Activated naive CD4-positive, alpha-beta T cell (primary cell): Measurements from ENCODE around the gene VSTM4.

Source experiments
- DNase-seq, 4 experiments: peaks; one replicate each; lab custom pipeline; 2025; lab: John Stamatoyannopoulos, UW

VSTM4 gene

DNA sequence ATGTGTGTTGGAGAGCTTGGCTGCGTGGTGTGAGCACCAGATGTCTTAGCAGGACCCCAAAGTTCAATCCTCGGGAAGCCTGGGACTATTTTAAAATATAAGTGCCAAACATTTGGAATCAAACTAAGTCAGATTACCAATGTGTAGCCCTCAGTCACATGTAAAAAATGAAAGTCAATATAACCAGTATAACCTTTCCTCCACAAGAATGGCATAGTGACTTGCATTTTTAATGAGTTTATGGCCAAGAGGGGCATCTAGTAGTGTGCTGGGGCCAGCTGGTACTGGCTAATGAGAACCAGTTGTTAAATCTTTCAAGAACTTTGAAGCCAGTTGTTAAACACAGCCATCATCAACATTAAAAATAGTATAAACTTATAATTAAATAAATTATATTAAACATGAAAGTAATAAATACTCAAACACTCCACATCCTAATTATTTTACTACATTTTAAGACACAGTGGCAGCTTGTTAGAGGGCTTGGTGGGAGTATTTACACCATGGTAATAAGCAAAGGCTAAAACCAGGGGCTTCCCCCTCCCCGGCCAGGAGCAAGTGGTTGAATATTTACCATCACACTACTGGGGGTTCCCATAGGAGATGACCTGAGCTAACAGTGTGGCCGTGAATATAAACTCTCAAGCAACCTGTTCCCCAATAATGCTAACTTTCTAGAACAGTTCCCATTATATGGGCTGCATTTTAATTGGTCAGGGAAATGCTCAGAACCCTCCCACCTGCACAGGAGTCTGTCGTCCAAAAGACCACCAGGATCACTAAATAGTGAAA is 26.4 kb upstream of the VSTM4 start:
- DNase-seq = no peak

DNA sequence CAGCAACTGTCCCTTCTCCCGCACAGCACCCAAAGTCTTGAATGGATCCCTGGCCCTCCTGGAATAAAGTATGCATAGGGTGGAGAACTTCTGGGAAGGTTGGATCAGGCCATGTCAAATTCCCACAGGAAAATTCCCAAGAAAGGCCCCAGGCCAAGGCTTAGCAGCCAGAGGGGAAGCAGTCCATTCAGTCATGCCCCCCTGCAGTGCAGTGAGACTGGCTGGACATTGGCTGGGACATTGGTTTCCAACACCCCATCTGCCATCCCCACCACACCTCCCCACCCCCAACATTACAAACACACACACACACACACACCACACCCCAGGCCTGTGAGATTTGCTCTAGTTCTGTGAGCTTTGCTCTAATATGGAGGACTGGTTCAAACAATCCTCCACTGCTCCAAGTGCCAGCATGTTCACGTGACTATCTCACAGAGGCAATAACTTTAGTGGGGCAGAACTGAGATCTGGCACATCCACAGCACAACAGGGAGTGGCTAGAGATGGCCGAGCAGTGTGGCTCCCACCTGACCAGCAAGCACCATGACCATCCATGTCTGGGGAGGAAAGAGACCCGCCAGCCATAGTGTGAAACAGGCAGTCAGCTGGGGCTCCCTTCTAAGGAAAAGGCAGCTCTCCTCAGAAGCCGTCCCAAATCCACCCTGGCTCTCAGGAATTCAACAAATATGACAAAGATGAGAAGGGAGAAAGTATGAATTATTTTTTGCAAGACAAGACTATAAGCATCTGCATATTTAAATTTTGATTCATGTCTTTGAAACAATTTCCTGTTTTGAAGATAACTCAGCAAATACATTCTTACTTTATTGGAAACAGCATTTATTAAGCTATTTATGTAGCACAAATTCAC is 25.2 kb upstream of the VSTM4 start:
- no peak for DNase-seq

DNA sequence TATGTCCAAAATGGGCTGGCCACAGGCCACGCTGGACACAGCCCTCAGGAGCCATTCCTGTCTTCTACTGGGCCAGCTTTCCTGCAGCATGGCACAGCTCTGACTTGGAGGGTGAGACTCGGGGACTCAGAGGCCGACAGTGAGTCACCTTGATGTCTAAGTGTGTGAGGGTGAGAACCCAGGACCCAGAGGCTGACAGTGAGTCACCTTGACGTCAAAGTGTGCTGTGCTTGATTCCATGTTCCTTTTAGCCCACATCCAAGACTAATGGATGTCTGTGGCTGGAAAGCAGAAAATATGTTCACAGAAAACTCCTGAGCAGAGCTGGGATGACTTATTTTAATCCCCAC is 24.5 kb upstream of the VSTM4 start:
- no peak for DNase-seq

DNA sequence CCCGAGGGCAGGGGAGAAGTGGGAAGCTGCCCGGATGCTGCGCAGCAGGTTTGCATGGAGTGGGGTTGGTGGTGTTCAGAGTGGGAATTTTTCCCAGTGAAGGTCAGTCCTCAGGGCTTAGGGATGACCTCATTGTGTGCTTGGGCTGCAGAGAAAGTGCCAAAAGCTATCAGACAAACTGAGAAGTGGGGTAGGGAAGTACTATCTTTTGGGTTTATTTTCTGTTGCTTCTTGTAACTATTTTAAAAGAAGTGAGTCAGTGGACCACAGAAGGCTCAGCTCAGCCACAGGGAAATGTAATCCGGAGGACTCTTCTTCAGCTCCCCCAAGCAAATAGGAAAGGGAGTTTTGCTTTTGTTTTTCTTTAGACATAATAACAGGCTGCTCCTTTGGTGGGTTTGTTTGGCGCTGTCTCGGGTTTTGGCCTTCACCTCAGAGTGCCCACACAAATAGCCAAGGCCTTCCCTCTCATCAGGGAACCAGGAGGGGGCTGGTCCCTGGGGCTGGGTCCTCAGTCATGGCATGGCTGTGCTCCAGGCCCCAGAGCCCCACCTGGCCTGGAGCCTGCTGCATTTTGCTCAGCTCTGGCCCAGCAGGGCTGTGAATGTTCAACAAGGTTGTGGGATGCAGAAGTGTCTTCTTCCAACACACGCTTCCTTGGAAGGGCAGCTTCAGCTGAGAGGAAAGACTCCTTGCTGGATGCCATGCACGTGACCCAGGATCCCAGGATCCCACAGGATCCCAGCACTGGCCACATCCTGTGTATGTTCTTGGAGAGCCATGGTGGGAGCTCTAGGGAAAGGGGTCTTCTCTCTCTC is 23.9 kb upstream of the VSTM4 start:
- no peak for DNase-seq

DNA sequence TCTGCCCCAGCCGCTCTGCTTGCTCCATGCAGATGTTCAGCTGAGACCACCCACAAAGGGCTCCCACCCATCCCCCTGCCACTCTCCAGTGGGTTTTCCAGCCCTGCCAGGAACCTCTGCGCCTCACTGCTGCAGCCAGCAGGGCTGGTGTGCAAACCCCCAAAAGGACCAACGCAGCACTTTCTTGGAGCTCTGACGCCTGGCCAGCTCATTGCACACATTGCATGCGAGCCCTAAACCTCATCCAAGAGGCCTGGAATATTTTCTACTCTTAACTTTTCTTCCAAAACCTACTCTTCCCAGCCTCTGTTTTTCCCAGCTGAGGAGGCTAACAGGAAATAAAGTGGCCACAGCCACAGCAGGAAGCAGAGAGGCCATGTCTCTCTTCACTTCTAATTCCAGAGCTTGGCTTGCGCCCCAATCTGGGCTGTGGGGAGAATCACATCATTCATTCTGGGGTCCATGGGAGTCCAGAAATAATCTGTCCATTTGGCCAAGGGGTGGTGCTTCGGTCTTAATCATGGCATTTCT is 23.1 kb upstream of the VSTM4 start:
- no peak for DNase-seq

DNA sequence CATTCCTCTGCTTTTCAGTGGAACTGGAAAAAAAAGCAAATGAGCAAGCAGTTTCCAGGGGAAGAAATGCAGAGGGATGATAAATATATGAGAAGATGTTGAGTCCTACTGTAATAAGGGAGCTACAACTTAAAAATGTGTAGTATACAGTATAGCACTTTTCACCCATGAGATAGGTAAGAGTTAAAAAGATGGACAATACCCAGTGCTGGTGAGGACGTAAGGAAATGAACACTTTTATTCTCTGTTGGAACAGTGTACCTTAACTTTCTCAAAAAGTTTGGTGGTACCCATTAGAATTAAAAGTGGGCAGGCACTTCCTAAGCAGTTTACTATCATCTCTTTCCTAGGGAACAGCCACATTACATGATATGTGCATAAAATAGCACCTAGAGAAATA is 21.2 kb upstream of the VSTM4 start:
- DNase-seq = no peak

DNA sequence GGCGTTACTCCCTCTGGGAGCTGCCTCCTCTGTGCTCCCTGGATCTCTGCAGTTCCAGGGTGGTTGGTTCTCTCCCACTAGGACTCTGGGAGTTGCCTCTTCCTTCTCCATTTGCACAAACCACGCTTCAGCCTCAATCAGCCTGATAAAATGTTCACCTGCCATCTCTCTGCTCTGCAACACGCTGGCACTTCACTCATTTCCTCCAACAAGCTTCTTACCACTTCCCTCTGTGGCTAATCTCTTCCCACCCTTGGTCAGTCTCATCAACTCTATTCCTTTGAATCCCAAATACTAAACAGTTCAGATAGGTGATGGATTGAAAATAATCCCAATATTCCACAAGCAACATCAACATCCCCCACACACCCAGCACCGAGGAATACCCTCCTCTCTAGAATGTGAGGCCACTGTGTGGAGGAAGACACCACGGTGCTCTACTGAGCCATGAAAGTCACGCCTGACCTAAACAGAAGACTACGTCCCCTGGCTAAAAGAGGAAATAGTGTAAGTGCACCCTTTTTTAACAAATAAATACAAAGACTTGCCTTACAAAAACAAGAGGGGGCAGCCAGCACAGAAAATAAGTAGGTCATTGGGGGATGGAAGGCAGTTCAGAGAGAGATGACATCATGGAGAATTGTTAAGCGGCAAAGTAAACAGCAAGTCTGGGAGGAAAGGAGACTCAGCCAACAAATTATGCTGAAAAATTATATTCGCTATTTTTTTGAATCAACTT is 20.4 kb upstream of the VSTM4 start:
- DNase-seq = no peak

DNA sequence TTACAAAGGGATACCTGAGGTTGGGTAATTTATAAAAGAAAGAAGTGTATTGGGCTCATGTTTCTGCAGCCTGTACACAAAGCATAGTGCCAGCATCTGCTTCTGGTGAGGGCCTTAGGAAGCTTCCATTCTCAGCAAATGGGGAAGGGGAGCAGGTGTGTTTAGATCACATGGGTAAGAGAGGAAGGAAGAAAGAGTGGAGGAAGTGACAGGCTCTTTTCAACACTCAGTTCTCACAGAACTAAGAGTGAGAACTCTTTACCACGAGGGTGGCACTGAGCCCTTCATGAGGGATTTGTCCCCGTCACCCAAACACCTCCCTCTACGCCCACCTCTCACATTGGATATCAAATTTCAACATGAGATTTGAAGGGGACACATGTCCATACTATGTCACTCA is 19.0 kb upstream of the VSTM4 start:
- DNase-seq = no peak

DNA sequence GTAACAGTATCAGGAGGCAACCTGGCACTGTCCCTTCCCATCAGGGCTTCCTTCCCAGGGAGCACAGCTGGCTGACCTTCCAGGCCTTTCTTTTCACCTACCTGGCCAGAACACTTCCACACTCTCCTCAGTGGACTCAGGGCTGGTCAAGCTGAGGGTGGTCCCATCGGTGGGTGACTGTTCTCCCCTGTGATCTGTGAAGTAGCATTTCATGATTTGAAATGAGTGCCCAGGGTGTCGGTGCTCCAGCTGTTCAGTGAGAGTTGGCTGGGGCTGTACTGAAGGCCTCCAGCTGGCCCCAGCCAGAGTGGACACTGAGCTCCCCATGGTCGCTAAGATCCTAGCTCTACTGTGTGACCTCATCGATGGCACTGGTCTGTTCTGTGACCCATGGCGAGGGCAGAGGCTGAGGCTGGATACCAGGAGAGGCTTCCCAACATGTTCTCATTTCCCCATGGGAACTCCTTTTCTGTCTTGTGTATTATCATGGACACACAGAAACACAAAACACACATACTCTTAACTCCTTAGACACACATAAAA is 18.5 kb upstream of the VSTM4 start, which contains the start of gene FAM170B:
Gene FAM170B (minus strand): TSS at position 316 of the 543 bp plus-strand sequence. CDS start 103 bp downstream, at position 213.
- DNase-seq = no peak

DNA sequence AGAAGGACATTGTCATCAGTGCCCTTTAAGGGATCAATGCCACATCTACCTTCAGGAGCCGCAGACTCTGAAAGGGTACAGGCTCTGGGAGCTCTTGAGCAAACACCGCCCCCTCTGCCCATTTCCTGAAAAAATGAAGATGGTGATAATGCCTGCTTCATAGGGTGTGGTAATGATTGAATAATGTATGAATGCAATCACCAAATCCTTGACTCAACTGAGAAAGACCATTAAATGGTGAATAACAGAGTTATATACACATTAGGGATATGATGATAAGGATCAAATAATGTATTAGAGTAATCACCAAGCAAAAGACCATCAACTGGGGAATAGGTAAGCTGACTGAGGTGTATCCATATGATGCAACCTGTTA is 17.0 kb upstream of the VSTM4 start:
- DNase-seq = no peak

DNA sequence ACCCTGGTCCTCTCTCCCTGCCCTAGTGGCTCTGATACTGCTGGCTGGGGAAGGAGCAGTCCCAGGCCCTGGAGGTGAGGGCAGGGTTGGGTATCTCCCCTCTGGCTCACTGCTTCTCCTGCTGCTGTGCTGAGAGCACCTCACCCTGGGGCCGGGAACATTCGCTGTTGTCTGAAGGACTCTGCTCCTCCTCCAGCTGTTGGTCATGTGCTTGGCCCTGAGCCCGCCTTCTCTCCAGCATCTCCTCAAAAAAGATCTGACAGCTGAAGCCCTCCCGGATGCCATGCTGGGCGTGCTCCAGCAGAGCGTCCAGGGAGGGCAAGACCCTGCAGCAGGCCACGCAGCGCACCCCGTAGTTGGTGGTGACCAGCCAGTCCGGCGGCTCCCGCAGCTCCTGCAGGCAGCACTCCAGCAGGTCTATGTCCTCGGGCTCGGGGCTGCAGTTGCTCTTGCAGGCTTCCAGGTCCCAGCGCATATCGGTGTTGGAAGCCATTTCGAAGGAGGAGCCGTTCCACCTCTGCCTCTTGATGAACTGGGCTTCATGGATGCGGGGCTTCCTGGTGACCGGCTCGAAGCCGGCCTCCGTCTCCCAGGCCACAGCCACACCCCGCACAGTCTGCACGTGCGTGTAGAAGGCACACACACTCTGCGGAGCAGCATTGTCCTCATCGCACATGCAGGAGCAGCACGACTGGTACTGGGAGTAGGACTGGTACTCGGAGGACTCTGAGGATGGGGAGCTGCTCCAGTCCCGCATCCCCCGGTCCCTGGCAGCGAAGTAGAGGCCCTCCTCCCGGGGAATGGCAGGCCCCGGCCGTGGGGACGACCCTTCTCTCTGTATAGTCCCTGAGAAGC is 16.4 kb upstream of the VSTM4 start:
- no peak for DNase-seq

DNA sequence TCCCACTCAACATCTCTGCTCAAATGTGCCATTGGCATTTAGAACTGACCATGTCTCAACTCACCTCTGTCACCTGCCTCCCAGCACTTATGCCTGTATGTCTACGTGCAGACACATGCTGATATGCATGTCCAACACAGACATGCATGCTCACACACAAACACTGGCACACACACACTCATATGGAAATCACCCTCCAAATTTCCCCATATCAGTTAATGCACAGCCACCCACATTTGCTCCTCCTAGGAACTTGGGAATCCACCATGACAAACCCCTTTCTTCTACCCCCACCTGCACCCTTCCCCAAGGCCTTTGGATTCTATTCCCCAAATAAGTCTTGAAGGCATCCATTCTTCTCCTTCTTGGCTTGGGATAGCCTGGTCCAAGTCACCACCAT is 14.1 kb upstream of the VSTM4 start:
- no peak for DNase-seq

DNA sequence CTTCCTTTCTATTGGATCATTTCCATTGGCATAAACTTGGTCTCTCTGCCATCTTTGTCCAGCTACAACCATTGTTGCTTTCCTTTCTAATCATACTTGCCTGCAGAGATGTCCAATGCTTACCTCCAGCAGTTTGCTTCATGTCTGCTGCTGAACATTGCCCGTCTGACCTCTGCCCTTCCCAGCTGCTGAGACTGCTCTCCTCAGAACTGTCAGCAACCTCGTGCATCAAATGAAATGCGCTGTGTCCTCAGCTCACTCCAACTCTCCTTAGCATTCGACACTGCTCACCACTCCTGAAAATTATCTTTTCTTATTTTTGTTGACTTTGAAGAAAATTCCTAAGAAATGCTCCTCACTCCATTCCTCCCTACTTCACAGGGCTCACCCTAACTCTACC is 13.5 kb upstream of the VSTM4 start:
- DNase-seq = no peak

DNA sequence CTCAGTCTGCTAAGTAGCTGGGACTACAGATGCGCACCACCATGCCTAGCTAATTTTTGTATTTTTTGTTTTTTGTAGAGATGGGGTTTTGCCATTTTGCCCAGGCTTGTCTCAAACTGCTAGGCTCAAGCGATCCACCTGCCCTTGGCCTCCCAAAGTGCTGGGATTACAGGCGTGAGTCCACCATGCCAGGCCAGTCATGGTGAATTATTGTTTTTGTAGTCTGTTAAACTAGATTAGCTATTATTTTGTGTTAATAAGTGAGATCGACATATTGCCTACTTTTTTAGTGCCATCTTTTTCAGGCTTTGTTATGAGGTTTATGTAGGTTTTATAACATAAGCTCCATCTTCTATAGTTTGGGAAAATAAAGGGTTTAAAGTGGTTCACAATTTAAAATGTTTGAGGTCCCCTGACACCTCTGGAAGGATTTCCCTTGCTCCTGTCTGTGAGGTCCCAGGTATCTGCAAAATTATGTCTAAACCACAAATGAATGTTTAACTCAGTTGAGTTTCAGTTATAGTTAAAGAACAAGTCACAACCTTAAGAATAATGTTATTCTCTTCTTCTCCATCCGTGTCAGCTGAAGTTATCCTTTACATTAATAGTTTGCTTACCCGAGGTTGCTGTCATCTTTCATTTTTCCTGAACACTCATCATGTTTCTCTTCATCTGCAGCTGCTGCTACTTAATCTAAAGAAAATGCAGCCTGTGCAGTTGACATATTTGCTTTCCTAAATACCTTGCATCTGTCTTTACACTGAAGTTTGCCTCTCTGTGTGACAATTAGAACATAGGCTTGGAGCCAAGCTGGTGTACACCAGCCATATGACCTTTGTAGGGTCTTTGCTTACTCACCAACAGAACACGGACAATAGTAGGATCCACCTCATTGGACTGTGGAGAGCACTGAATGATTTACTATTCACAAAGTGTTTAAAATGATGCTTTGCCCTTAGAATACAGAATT is 8.9 kb upstream of the VSTM4 start:
- no peak for DNase-seq

DNA sequence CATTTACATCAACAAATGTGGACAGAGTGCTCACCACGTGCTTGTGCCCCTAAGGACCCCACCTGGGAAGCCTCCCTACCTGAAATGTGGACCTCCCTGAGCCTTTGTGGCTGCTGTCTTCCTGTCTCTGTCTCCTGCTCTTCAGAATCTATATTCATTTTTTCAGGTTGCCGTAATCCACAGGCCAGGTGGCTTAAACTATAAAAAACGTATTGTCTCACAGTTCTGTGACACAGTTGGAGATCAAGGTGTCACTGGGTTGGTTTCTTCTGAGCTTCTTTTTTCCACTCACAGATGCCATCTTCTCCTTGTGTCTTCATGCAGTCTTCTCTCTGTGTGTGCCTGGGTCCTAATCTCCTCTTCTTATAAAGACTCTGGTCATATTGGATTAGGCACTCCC is 5.6 kb upstream of the VSTM4 start:
- DNase-seq = no peak

DNA sequence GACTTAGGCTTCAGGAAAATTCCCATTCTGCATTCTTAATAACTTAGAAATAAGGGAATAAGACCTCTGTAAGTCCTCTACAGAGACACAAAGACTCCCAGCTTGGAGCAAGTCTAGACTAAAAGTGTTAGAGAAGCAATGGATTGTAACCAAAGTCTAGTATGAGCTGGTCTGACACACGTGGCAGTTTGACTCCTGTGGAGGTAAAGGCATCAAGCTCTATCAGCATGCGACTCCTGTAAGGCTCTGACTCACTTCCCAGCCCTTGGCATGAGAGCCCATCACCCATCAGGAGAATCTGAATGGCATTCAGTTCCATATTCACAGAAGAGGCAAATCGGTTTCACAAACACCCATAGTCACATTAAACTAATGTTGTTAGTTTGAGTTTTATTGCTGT is 4.4 kb upstream of the VSTM4 start:
- DNase-seq = no peak

DNA sequence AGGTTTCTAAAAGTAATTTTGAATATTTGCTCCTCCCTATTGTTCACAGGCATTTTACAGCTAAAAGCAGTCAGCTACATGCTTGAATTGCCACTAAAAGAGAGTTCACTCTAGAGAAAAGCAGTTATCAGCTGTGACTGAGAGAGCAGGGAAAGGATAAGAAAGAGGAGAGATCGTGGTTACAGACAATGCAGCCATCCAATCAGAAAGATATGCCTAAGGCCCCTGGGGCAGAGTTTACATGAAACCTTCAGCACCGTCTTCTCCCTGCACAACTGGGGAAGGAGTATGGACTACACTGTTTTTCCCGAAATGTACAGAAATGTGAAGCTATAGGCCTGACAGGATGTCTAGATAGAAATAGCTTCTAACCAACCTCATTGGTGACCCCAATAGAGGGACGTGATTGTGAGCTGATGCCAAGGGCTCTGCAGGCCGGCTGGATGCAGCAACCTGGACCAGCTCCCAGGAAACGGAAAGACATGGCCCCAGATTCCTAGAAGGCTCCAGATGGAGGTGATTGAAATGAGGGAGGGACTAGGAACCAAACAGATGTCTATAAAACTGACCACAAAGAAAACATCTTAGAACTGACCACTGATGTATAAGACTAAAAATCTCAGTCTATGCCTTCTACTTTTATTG is 3.2 kb upstream of the VSTM4 start:
- DNase-seq = no peak

DNA sequence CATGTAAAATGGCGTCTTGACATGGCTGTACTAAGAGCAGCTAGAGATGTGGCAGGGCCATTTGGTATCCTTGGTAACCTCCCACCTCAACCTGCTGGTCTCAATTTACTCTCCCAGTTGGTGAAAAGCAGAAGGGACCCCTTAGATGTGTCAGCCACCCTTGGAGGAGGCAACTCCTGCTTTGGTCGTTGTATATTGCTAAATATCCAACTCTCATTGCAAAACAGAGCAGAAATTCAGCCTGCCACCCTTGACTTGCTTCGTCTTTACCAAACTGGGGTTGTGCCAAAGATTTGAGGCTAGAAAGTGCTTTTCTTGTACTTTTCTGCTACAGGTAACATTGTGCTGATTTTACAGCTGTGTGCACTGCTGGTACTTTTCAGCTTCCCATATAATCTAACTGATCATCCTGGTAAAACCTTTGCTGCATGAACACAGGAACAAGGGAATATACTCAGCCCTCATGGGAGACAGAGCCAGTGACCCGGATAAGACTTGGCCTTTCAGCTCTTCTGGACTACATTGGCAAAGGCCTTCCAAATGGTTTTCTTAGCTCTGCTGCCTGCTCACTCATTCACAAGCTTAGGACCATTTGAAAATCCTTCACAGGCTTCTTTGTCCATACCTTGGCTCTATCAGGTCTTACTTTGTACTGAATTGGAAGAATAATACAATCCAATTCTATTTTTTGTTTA is 2.2 kb upstream of the VSTM4 start:
- no peak for DNase-seq
